ENCODE results near the gene BDKRB2.

DNA sequence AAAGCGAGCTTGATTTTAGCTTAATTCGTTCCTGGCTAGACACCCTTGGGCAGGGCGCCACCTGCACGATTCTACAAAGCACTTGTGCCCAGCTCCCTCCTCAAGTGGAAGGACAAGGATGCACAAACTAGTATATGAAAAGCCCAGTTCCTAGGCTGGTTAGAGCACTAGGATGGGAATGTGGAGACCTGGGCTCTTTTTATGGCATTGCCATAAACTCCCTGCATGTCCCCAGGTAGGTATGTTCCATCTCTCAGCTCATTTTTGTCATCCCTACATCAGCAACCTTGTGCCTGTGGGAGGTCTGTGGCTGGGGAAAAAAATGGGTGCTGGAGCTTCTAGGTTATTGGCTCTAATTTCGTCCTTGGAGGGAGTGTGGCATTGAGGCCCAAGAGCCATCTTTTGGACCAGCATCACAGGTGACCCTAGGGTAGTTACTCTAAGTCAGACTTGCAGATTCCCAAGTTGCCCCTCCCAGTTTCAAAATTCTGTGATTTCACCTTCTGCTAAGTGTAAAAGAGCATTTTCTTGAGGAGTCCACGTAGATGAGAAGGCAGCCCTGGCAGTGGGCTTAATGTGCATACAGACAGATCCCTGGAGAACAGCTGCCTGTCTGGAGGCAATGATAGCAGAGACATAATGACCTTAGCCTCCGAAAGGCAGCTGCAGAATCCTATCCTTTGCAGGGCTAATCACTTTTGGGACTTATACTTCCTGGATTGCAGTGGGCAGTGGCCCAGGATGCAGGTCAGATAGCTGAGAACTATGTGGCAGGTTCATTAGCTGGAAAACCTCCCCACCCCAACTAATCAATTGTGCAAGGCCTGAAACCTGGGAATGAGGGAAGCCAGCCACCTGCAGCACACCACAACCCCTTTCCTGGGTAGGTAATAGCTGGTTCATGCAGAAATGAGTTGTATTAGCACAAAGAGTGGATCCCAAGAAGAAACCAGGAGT is 47.6 kb upstream of the BDKRB2 start:
- TF ChIP-seq, protein P1, sequence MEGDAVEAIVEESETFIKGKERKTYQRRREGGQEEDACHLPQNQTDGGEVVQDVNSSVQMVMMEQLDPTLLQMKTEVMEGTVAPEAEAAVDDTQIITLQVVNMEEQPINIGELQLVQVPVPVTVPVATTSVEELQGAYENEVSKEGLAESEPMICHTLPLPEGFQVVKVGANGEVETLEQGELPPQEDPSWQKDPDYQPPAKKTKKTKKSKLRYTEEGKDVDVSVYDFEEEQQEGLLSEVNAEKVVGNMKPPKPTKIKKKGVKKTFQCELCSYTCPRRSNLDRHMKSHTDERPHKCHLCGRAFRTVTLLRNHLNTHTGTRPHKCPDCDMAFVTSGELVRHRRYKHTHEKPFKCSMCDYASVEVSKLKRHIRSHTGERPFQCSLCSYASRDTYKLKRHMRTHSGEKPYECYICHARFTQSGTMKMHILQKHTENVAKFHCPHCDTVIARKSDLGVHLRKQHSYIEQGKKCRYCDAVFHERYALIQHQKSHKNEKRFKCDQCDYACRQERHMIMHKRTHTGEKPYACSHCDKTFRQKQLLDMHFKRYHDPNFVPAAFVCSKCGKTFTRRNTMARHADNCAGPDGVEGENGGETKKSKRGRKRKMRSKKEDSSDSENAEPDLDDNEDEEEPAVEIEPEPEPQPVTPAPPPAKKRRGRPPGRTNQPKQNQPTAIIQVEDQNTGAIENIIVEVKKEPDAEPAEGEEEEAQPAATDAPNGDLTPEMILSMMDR (IDR thresholded peaks at IDR 0.05), result no peak
- TF ChIP-seq EZH2 (IDR thresholded peaks at IDR 0.05; ENCODE audit: borderline replicate concordance, insufficient read depth, low read depth, low read length, poor library complexity, severe bottlenecking), result no peak

All from B cell (primary cell).